HS-5 (cell line): ENCODE data around the gene COPG2.
"Not testable (repeated sequence)": the region's sequence is repeated elsewhere in the genome, so short reads cannot be mapped to it uniquely, and the experiment has no call there.

Source experiments
- DNase-seq: peaks from one replicate; pipeline ENCODE4 v3.0.0-alpha.2; 2012; ENCODE audit warnings: low read depth

The COPG2 gene

DNA sequence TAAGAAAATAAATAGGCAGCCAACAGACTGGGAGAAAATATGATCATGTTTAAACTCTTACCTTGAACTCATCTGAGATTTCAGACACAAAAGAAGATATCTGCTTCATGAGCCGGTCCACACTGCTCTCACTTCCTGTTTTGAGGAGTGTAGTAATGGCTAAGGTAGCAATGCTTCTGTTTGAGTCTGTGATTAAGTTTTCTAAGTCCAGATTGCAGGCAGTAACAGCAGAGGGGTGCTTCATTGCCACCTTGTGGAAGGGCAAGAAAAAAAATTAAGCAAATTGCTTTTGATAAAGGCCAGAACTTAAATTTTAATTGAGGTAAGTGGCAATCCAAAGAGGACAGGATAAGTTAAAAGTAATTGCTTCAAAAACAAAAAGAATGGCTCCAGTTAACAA lies 107.6 kb downstream of the COPG2 start:
- DNase-seq, result no peak

DNA sequence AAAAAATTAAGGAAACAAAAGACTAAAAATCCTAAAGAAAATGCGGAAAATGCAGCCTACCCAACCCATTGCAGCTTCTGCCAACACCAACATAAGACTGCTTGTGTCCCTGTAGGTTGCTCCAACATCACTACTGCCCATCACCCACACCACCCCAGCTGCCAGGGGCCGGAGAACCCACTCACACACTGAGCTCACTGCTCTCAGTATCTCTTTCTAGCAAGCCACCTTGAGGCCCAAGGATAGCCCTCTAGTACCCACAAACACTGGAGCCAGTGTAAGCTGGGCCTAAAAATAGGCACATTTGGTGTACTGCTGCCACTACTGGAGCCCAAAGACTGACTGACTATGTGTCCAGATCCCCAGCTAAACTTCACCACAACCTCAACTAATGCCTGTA lies 109.4 kb downstream of the COPG2 start:
- DNase-seq, result no peak

DNA sequence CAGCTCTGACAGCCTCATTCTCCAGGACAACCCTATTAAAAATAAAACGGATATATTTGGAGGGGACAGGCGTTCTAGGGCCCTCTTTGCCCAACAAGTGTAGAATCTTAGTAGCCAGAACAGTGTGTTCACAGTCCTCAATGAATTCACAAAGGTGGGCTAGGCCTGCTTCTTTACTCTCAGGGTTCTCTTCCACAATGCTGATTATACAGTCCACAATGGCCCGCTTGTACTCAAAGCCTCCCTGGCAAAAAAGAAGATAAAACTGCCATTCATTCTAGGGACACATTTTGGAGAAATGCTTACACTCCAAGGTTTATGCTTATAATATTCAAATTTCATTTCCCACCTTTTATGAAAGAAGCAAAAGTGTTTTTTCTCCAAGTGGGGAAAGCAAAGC lies 114.1 kb downstream of the COPG2 start:
- DNase-seq, result no peak

DNA sequence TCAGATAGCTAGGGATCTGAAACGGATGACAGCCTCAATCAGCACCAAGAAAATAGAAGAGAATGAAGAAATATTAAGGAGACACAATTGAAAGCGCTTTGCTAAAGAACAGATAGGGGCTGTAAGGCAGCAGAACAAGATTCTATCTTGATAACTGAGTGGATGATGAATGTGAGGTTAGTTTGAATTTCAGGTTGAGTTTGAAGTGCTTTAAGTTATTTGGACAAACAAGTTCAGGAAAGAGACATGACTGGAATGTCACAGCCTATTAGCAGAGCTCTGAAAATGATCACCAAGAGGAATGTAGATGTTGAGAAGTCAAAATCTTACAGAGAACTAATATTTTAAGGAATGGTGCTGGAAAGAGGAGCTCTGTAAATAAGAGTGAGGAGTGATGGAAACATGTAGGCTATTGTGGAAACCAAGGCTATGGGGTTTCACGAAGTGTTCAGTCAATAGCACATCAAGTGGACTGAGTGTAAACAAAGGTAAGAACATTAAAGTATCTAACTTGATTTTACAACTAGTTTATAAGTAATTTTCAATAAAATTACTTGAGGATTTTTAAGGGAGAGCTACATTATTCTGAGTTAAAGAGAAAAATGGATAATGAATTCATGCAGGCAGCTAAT lies 115.0 kb downstream of the COPG2 start:
- DNase-seq, result no peak

DNA sequence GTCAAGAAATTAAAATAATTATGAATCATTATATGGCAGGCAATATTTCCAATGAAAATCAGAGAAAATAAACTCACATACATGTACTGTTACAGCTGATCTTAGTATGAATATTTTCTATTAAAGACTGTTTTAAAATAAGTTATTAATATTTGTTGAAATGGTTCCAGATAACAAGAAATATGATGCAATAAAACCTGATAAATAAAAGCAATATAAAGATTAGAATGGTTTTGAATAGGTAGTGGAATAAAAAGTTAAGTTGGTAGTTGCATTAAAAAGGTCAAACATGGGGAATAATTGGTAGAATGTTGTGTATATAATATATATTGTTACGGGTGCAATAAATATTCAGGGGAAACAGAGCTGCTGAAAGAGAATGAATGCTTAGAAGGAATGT lies 124.2 kb downstream of the COPG2 start:
- no peak for DNase-seq

DNA sequence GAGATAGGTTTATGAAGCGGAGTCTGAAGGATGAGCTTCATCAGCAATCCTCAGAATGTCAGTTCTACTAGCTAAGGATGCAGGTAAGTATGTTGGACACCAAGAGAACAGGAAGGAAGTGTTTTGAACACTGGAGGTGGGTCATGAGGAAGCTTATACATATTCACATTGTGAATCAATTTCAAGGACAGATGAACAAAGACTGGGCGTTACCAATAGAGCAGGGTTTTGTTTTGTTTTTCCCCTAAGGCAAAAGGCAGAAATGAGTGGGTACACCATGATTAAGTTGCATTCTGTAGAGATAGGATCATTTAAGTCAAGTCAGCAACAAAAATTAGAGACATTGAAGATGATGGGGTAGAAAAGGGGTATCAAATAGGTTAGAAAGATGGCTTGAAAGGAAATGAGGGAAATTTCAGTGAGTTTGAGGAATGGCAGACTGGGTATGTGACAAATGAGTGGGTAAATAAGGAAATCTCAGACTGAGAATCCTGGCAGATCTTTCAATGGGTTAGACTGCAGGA lies 125.0 kb downstream of the COPG2 start:
- DNase-seq, result no peak

DNA sequence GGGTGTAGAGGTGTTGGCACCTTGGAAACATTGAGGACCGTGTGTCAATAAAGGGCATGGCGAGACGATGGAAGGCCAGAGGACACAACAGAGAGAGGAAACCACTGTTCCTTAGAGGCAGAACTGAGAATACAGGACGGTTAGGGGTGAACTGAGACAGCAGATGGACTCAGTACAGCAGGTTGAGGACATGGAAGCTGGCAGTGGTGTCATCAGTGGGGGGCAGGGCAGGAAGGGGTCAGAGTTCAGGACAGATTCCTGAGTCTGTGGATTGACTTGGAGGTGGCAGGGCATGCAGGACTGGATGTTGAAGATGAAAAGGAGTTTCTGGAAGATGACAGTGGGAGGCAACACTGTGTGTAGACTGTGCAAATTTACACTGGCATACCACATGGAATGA lies 126.3 kb downstream of the COPG2 start:
- DNase-seq, result not testable (repeated sequence)

DNA sequence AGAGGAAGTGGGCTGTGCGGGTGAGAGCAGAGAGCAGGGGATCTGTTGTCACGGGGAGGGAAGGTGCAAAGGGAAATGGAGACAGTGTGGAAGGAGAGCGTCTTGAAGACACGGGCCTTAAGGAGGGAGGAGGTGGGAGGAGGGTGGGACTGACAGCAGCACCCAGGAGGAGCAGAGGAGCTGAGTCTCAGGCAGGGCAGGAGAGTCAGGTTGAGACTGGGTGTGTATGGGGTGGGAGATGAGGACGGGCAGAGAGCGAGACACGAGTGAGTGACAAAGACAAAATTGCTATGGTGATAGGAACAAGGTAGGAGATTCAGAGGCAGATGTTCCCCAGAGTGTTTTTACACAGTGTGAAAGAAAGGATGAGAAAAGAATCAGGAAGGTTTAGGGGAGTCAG lies 127.3 kb downstream of the COPG2 start:
- DNase-seq, result not testable (repeated sequence)

DNA sequence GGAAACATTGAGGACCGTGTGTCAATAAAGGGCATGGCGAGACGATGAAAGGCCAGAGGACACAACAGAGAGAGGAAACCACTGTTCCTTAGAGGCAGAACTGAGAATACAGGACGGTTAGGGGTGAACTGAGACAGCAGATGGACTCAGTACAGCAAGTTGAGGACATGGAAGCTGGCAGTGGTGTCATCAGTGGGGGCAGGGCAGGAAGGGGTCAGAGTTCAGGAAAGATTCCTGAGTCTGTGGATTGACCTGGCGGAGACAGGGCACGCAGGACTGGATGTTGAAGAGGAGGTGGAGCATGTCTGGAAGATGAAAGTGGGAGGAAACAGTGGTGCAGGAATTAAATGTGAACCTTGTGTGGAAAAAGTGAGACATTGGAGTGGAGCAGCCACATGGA lies 130.7 kb downstream of the COPG2 start:
- DNase-seq, result not testable (repeated sequence)

DNA sequence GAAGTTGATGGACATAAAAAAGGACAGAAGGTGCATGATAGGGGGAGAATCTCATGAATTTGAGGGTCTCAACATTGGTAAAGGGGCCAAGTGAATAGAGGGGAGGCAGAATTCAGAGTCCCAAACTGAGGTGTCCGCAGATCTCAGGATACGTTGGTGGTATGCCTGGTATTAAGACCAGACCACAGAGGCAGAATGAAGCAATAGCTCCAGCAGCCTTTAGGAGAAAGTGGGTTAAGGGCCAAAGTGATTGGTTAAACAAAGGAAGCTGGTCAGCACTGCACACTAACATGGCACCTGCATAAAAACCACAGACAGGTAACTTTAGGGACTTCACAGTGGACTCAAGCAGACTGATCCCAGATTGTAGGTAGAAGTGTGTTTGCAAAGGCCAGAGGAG lies 139.1 kb downstream of the COPG2 start:
- DNase-seq, result no peak

DNA sequence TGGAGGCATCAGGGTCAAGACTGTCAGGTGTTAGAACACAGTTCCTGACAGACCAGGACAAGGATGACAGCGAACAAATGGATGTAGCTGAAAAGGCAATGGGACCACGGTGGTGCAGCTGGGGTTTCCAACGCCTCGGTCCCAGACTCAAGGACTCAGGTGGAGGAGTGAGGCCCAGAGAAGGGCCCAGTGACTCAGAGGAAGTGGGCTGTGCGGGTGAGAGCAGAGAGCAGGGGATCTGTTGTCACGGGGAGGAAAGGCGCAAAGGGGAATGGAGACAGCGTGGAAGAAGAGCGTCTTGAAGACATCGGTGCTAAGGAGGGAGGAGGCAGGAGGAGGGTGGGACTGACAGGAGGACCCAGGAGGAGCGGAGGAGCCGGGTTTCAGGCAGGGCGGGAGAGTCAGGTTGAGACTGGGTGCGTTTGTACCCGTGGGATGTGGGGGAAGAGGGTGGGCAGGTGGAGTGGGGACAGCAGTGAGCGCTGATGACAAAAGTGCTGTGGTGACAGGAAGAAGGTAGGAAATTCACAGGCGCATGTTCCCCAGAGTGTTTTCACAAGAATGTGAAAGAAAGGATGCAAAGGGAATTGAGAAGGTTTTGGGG lies 140.7 kb downstream of the COPG2 start:
- DNase-seq, result not testable (repeated sequence)

DNA sequence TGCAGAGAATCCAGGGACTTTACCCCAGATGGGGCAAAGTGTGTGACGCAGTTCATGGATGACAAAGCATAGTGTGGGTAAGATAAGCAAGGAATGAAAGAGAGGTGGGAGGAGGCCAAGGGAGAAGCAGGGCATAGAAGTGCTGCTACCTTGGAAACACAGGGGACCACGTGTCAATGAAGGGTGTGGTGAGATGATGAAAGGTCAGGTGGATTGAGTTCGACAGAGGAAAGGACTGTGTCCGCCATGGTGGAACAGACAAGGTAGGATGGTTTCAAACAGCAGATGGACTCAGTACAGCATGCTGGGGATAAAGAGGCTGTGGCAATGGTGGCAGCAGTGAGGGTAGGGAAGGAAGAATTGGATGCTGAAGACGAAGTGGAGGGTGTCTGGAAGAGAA lies 143.9 kb downstream of the COPG2 start:
- DNase-seq, result no peak

DNA sequence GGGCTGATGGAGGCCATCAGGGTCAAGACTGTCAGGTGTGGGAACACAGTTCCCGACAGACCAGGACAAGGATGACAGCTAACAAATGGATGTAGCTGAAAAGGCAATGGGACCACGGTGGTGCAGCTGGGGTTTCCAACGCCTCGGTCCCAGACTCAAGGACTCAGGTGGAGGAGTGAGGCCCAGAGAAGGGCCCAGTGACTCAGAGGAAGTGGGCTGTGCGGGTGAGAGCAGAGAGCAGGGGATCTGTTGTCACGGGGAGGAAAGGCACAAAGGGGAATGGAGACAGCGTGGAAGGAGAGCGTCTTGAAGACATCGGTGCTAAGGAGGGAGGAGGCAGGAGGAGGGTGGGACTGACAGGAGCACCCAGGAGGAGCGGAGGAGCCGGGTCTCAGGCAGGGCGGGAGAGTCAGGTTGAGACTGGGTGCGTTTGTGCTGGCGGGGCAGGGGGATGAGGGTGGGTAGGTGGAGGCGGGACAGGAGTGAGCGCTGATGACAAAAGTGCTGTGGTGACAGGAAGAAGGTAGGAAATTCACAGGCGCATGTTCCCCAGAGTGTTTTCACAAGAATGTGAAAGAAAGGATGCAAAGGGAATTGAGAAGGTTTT lies 144.9 kb downstream of the COPG2 start:
- DNase-seq, result not testable (repeated sequence)

DNA sequence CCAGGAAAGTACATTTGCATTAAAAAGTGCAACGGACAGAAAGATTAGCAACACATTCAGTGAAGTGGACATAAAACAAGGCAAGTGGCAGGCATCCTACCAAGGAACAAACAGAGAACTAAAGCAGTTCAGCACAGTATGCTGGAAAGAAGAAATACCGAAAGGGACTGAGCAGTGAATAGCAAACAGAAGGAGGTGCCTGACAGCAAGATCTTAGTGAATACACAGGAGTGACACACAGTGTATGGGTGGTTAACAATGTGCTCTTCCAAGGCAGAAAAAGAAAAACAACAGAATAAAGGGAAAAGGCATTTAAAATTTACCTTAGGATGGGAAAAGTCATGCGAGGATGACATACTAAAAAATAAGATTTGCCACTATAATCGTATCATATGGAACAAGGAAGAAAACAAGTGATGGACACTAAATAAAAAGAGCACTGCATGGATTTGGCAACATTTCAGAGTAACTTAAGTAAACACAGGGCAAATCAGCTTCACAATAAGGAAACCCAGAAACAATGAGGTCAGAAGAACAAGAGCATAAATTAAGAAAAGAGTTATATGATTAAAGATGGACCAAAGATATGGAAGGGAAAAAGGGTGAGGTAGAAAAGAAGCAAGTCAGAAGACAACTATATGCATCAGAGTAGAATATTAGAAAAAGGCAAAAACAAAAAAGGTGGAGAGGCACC lies 147.1 kb downstream of the COPG2 start:
- no peak for DNase-seq

DNA sequence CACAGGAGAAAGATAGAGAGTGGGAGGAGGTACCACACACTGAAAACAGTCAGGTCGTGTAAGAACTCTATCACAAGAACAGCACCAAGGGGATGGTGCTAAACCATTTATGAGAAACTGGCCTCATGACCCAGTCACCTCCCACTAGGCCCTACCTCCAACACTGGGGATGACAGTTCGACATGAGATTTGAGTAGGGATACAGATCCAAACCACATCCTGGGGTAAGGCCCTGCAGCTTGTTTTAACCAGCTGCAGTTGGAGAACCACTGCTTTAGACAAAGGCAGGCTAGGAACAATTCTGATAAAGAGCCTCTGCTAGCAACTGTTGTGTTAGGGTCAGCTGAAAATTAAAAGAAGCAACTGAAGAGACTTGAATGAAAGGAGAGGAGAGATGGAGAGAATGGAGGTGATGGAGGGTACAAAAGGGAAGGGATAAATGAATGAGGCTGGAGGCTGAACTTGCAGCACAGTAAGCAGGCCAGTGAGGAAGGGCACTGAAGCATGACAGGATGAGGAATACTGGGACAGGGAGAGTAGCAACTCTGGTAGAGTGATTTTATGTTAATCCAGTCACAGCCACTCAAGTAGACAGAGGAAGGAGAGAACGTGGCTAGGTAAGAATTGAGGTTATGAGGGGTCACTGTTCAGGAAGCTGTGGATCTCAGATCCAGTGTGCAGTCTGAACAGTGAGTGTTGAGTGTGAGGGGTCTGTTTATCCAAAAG lies 153.1 kb downstream of the COPG2 start:
- DNase-seq, result no peak

DNA sequence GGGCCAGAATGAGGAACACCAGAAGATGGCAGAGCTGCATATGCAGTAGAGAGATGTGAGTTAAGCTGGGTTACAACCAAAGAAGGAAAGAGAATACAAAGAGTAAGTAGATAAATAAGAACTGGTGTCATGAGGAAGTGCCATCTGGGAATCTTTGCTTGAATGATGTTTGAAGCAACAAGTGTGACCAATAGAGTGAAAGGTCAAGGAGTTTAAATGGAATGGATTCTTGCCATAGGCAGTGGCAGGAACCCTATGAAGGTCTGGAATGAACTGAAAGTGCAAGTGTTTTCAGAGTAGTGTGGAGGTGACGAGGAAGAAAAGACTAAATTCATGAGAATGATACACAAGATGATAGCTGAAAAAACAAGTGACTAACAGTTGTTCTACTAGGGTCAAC lies 155.1 kb downstream of the COPG2 start:
- no peak for DNase-seq

DNA sequence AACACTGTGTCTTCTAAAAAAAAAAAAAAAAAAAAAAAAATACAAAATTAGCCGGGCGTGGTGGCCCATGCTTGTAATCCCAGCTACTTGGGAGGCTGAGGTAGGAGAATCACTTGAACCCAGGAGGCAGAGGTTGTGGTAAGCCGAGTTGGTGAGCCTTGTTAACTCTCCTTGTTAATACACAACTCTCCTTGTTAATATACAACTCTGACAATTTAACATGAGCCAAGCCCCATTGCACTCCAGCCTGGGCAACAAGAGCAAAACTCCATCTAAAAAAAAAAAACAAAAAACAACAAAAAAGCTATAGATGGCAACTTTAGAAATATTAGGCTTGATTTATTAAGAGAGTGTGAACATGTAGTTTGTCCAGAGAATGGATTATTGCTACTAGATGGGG lies 156.5 kb downstream of the COPG2 start:
- not testable (repeated sequence) for DNase-seq

DNA sequence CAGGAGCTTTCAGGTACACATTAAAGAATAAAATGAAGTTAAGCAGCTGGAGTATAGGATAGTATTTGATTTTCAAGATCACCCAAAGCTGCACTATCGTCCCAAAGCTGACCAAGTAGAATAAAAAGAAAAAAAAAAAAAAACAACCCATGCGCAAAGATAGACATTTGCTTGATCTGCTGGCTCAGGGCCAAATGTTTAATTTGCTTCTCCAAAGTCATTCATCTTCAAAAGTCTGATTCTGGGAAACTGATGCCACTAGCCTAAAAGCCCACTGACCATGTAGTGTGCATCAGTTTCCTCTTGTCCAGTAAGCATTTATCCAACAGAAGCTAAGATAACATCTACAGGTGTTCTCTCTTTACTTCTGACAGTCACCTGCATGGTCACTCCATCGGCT lies 162.2 kb downstream of the COPG2 start:
- no peak for DNase-seq

DNA sequence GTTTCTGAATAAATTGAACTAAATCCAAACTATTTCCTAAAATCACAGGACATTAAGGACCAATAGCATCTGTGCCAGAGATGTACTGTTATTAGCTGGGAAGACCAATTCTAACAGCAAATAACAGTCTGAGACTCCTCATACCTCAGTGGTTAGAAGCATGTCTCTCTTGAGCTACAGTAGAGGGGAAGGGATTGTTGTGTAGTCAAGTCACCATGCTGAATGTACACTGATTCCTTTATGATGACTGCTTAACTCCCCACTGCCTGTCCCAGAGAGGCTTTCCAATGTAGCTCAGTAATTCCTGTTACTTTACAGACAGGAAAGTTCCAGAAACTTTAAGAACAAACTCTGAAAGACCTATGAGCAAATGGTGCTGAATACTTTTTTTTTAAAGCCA lies 162.8 kb downstream of the COPG2 start:
- DNase-seq, result no peak

DNA sequence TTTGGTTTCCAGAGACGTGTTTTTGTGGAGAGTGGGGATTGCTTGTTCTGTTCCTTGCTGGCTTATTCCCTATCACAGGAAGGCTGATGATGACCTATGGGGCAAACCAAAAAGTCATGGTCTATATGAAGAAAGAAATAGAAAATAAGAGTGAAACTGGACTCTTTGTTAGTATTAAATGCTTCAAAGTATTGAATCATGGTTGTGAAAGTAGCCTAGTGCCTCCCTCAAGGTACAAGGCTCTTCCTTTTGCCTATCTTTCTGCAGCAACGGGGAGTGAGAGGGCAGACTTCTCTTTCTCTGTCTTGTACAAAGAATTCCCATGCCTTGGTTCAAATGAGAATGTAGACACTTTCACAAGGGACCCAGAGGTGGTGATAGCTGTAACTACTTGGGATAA lies 167.6 kb downstream of the COPG2 start:
- no peak for DNase-seq

DNA sequence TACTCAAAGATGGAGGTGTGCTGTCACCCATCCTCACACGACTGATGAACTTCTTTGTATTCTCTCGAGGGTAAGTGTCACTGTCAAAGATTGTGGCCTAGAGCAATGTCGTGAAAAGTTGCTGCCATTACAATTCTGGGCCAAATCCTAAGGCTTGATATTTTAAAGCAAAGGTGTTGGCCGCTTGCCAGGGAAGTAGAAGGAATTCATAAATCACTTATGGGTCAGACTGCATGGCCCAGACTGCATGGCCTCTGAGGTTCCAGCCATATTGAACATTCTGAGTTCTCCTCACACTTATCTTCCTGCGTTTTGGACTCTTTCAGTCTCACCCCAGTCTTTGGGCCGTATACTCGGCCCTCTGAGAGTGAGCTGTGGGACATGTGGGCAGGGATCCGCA lies 168.1 kb downstream of the COPG2 start:
- no peak for DNase-seq

DNA sequence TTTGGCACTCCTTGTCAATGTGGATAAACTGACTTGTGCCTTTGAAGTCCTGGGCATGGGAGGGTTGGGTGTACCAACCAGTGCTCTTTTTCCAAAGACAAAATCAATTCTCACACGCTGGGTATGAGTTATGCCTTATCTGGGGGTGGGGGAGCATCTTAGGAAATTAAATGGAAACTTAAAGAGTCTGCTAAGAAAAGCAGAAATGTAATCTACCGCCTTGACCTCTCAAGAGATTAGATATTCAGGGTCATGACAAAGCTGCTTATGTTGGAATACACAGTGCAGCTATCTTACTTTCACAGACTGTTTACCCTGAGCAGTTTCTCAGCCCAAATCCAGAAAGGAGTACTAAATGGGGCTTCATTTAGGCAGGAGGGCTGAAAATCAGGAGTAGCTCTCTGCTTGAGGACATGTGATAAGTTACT lies 174.1 kb downstream of the COPG2 start:
- no peak for DNase-seq
